ENCODE data around the gene EPHB2.

The EPHB2 gene

DNA sequence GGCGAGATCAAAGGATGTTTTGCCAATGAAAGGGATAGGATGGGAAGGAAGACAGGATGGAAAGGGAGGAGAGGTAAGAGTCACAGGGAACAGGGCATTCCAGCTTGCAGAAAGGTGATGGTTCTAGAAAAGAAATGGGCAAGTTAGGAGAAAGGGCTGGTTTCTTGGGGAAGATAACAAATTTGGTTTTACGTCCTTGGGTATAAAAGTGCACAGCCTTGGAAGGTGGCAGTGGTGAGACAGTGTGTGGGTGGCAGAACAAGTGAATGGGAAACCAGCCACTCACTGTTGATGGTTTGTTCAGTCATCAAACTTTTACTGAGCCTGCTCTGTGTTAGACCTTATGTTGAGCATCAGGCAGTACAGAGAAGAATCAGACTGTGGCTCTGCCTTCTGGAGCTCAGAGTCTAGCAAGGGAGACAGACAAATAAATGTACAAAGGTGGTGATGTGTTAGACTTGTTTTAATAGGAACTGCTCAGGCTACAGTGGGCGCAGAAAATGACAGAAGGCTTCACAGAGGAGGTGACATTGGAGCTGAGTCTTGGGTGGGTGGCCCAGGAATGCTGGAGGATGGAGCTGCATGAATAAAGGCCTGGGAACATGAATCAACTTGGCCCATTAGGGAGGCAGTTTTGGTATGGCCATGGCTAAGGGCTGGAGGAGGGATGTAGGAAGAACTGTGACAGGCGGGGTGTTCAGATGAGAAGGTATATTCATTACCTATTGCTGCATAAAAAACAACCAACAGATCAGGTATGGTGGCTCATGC lies 76.3 kb downstream of the EPHB2 start:
- H3K4me1 ChIP-seq (ENCODE audit: control insufficient read depth in 1 of 2, insufficient read depth in 1 of 2, low read depth in 1 of 2, low read length in 1 of 2) = no peaks in the 10 kb centered on the region
- H3K4me3 ChIP-seq (ENCODE audit: low read depth in 1 of 2, low read length in 1 of 2) = no peak overlapping the region
- no peaks in the 10 kb centered on the region for H3K36me3 ChIP-seq
- no peaks in the 10 kb centered on the region for H3K27me3 ChIP-seq
- H3K27ac ChIP-seq = no peak overlapping the region
- TF ChIP-seq, protein P1, sequence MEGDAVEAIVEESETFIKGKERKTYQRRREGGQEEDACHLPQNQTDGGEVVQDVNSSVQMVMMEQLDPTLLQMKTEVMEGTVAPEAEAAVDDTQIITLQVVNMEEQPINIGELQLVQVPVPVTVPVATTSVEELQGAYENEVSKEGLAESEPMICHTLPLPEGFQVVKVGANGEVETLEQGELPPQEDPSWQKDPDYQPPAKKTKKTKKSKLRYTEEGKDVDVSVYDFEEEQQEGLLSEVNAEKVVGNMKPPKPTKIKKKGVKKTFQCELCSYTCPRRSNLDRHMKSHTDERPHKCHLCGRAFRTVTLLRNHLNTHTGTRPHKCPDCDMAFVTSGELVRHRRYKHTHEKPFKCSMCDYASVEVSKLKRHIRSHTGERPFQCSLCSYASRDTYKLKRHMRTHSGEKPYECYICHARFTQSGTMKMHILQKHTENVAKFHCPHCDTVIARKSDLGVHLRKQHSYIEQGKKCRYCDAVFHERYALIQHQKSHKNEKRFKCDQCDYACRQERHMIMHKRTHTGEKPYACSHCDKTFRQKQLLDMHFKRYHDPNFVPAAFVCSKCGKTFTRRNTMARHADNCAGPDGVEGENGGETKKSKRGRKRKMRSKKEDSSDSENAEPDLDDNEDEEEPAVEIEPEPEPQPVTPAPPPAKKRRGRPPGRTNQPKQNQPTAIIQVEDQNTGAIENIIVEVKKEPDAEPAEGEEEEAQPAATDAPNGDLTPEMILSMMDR (IDR thresholded peaks at IDR 0.05) = no peak
- no peaks in the 10 kb centered on the region for H3K9me3 ChIP-seq

GRCh38 chr1:22787636-22788035 lies 77.0 kb downstream of the EPHB2 start:
- Histone ChIP-seq H3K4me3 (ENCODE audit: low read depth in 1 of 2, low read length in 1 of 2) (no peak overlapping the region), H3K27me3 (no peaks in the 10 kb centered on the region), H3K4me1 (ENCODE audit: control insufficient read depth in 1 of 2, insufficient read depth in 1 of 2, low read depth in 1 of 2, low read length in 1 of 2) (no peaks in the 10 kb centered on the region), H3K36me3 (no peaks in the 10 kb centered on the region), H3K9me3 (no peaks in the 10 kb centered on the region), H3K27ac (no peak overlapping the region)
- TF ChIP-seq, protein P1 (IDR thresholded peaks at IDR 0.05) = no peak

DNA sequence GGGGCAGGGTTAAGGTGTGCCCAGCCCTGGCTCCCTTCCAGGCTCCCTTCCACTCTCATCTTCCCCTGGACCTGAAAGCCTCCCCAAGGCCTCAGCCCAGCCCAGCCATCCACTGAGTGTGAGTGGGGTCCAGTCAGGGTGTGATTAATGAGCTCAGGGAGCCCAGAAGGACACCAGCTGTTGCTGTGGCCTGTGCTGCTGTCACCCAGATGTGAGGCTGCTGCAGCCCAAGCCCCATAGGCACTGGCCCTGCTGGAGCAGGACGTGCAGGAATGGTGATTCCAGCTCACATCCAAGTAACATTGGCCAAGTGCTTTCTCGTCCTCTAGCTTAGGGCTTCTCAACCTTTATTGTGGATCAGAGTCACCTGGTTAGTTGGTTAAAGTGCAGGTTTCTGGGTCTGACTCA lies 77.6 kb downstream of the EPHB2 start:
- H3K9me3 ChIP-seq = no peaks in the 10 kb centered on the region
- no peaks in the 10 kb centered on the region for H3K36me3 ChIP-seq
- H3K4me3 ChIP-seq (ENCODE audit: low read depth in 1 of 2, low read length in 1 of 2) = no peak overlapping the region
- H3K4me1 ChIP-seq (ENCODE audit: control insufficient read depth in 1 of 2, insufficient read depth in 1 of 2, low read depth in 1 of 2, low read length in 1 of 2) = no peaks in the 10 kb centered on the region
- H3K27me3 ChIP-seq = no peaks in the 10 kb centered on the region
- no peak overlapping the region for H3K27ac ChIP-seq
- TF ChIP-seq, protein P1 (IDR thresholded peaks at IDR 0.05) = no peak

DNA sequence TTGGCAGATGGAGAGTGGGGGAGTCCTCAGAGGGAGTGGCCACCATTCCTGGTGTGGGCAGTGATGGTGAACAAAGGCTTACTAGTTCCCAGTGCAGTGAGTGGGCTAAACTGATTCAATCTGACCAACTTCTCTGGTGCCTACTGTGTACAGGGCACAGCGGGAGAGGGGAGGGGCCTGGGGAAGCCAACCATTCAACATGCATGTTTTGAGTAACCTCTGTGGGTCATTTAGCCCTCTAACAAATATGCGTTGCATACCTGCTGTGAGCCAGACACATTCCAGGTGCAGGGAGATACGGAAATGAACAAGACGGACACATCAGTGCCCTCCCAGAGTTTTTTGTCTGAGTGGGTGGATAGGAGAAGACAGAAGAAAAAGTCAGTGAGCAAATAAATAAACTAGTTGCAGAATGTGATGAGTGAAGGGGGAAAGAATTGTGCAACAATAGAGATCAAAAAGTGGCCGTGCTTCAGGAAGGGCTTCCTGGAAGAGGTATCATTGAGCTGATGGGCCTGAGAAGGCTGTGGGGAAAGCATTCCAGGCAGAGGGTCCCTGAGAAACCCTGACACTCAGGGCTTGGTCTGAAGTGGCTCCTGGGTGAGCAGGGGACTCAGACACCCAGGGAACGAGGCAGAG lies 78.8 kb downstream of the EPHB2 start:
- H3K4me1 ChIP-seq (ENCODE audit: control insufficient read depth in 1 of 2, insufficient read depth in 1 of 2, low read depth in 1 of 2, low read length in 1 of 2) = no peaks in the 10 kb centered on the region
- no peak overlapping the region for H3K4me3 ChIP-seq (ENCODE audit: low read depth in 1 of 2, low read length in 1 of 2)
- H3K36me3 ChIP-seq = no peaks in the 10 kb centered on the region
- no peaks in the 10 kb centered on the region for H3K27me3 ChIP-seq
- no peaks in the 10 kb centered on the region for H3K9me3 ChIP-seq
- H3K27ac ChIP-seq = no peak overlapping the region
- TF ChIP-seq, protein P1 (IDR thresholded peaks at IDR 0.05) = no peak

- no peaks in the 10 kb centered on the region for H3K4me1 ChIP-seq (ENCODE audit: control insufficient read depth in 1 of 2, insufficient read depth in 1 of 2, low read depth in 1 of 2, low read length in 1 of 2)
- no peaks in the 10 kb centered on the region for H3K27me3 ChIP-seq
- H3K27ac ChIP-seq = no peak overlapping the region
- H3K4me3 ChIP-seq (ENCODE audit: low read depth in 1 of 2, low read length in 1 of 2) = no peak overlapping the region
- TF ChIP-seq, protein P1 (IDR thresholded peaks at IDR 0.05) = no peak
- no peaks in the 10 kb centered on the region for H3K9me3 ChIP-seq
- no peaks in the 10 kb centered on the region for H3K36me3 ChIP-seq
Measured at GRCh38 chr1:22790232-22791008, 79.8 kb downstream of the EPHB2 start.
